Measurements from ENCODE around the gene GNRHR. TPM values are rescaled to one million over a fixed set of nuclear protein-coding genes. Genes with fewer than 3 reads are reported as not detected.

The GNRHR gene
- total and polyA plus RNA-seq, 2 experiments from 2014 or later, result 0.10 TPM; not detected in 1

DNA sequence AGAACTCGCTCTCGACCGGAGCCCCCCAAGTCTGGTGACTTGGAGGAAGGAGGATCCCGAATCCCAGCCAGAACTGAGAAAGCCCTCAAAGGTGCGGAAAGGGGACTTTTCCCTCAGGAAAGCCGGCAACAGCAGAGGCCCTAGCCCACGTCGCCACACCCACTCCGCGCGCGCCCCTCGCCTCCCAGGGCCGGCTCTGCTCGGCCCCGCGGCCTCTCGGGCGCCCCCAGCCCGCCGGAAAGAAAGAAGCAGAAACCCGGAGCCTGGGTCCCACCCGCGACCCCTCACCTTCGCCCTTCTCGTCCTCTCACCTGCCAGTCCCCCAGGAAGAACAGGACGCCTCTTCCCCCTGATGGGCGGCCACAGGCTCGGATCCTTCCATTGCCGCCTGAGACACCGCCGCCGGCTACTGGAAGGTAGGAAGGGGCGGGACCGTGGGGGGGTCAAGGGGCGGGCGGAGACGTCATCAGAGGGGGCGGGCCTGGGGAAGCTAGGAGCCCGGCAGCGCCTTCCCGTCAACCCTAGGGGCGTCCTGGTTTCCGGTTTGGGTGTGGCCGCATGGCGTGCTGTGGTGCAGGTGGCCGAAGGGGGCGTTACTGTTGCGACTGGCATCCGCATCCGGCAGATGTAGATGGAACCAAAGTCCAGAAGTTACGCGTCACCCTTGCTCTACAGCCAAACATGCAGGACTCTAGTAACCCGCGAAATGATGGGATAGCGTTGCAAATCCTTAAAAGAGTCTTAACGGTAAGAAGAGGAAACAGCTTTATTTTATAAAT is 53.3 kb downstream of the GNRHR start, which contains the start of gene UBA6:
TSS of gene UBA6 (minus strand) at position 418 of the 779 bp plus-strand sequence. CDS start at position 382, 36 bp downstream.
- peak; percentile 98 for DNase-seq (ENCODE audit: low spot score)
- H2AFZ ChIP-seq, result peak within 1 kb of the TSS; percentile 75; the same call in 1 of the 2 replicates

More for the DNA sequence above, 53.3 kb downstream of the GNRHR start, which contains the start of gene UBA6:
- Mint-ChIP-seq H3K4me1 (peaks cover 11% of the 10 kb centered on the region), H3K36me3 (ENCODE audit: low read depth) (peaks cover 3% of the 10 kb centered on the region; the same call in 2 of the 3 replicates), H3K27me3 (ENCODE audit: insufficient read depth, low read depth, poor library complexity) (no peaks in the 10 kb centered on the region), H3K4me3 (peak within 1 kb of the TSS; percentile 88), H3K27ac (peak within 1 kb of the TSS; percentile 95), H3K9me3 (no peaks in the 10 kb centered on the region)
- TF ChIP-seq EZH2phosphoT487 (IDR thresholded peaks at IDR 0.05; ENCODE audit: unreplicated experiment) (no peak), STAT1 (IDR thresholded peaks at IDR 0.05; ENCODE audit: unreplicated experiment) (no peak), ZNF331 (CRISPR knock-in tag; IDR thresholded peaks at IDR 0.05; ENCODE audit: low read depth) (no peak), EZH2 (IDR thresholded peaks at IDR 0.05; ENCODE audit: low read depth, unreplicated experiment) (no peak), CREB1 (CRISPR knock-in tag; IDR thresholded peaks at IDR 0.05; ENCODE audit: low read depth) (peak; percentile 83), JUNB (IDR thresholded peaks at IDR 0.05; ENCODE audit: unreplicated experiment) (no peak), POLR2AphosphoS5 (IDR thresholded peaks at IDR 0.05; ENCODE audit: low read depth) (peak; percentile 91), ZNF114 (CRISPR knock-in tag; IDR thresholded peaks at IDR 0.05) (no peak), NANOG (IDR thresholded peaks at IDR 0.05; ENCODE audit: borderline replicate concordance) (no peak)
- TF ChIP-seq, protein P1, sequence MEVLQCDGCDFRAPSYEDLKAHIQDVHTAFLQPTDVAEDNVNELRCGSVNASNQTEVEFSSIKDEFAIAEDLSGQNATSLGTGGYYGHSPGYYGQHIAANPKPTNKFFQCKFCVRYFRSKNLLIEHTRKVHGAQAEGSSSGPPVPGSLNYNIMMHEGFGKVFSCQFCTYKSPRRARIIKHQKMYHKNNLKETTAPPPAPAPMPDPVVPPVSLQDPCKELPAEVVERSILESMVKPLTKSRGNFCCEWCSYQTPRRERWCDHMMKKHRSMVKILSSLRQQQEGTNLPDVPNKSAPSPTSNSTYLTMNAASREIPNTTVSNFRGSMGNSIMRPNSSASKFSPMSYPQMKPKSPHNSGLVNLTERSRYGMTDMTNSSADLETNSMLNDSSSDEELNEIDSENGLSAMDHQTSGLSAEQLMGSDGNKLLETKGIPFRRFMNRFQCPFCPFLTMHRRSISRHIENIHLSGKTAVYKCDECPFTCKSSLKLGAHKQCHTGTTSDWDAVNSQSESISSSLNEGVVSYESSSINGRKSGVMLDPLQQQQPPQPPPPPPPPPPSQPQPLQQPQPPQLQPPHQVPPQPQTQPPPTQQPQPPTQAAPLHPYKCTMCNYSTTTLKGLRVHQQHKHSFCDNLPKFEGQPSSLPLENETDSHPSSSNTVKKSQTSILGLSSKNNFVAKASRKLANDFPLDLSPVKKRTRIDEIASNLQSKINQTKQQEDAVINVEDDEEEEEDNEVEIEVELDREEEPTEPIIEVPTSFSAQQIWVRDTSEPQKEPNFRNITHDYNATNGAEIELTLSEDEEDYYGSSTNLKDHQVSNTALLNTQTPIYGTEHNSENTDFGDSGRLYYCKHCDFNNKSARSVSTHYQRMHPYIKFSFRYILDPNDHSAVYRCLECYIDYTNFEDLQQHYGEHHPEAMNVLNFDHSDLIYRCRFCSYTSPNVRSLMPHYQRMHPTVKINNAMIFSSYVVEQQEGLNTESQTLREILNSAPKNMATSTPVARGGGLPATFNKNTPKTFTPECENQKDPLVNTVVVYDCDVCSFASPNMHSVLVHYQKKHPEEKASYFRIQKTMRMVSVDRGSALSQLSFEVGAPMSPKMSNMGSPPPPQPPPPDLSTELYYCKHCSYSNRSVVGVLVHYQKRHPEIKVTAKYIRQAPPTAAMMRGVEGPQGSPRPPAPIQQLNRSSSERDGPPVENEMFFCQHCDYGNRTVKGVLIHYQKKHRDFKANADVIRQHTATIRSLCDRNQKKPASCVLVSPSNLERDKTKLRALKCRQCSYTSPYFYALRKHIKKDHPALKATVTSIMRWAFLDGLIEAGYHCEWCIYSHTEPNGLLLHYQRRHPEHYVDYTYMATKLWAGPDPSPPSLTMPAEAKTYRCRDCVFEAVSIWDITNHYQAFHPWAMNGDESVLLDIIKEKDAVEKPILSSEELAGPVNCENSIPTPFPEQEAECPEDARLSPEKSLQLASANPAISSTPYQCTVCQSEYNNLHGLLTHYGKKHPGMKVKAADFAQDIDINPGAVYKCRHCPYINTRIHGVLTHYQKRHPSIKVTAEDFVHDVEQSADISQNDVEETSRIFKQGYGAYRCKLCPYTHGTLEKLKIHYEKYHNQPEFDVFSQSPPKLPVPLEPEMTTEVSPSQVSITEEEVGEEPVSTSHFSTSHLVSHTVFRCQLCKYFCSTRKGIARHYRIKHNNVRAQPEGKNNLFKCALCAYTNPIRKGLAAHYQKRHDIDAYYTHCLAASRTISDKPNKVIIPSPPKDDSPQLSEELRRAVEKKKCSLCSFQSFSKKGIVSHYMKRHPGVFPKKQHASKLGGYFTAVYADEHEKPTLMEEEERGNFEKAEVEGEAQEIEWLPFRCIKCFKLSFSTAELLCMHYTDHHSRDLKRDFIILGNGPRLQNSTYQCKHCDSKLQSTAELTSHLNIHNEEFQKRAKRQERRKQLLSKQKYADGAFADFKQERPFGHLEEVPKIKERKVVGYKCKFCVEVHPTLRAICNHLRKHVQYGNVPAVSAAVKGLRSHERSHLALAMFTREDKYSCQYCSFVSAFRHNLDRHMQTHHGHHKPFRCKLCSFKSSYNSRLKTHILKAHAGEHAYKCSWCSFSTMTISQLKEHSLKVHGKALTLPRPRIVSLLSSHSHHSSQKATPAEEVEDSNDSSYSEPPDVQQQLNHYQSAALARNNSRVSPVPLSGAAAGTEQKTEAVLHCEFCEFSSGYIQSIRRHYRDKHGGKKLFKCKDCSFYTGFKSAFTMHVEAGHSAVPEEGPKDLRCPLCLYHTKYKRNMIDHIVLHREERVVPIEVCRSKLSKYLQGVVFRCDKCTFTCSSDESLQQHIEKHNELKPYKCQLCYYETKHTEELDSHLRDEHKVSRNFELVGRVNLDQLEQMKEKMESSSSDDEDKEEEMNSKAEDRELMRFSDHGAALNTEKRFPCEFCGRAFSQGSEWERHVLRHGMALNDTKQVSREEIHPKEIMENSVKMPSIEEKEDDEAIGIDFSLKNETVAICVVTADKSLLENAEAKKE (CRISPR knock-in tag; IDR thresholded peaks at IDR 0.05), result no peak
- TF ChIP-seq, protein P2, sequence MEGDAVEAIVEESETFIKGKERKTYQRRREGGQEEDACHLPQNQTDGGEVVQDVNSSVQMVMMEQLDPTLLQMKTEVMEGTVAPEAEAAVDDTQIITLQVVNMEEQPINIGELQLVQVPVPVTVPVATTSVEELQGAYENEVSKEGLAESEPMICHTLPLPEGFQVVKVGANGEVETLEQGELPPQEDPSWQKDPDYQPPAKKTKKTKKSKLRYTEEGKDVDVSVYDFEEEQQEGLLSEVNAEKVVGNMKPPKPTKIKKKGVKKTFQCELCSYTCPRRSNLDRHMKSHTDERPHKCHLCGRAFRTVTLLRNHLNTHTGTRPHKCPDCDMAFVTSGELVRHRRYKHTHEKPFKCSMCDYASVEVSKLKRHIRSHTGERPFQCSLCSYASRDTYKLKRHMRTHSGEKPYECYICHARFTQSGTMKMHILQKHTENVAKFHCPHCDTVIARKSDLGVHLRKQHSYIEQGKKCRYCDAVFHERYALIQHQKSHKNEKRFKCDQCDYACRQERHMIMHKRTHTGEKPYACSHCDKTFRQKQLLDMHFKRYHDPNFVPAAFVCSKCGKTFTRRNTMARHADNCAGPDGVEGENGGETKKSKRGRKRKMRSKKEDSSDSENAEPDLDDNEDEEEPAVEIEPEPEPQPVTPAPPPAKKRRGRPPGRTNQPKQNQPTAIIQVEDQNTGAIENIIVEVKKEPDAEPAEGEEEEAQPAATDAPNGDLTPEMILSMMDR (conservative IDR thresholded peaks at IDR 0.05; ENCODE audit: low read depth in 2 of 2), result peak; percentile 27 to 42; a peak in 3 of 4 replicates
- TF ChIP-seq, protein P3, sequence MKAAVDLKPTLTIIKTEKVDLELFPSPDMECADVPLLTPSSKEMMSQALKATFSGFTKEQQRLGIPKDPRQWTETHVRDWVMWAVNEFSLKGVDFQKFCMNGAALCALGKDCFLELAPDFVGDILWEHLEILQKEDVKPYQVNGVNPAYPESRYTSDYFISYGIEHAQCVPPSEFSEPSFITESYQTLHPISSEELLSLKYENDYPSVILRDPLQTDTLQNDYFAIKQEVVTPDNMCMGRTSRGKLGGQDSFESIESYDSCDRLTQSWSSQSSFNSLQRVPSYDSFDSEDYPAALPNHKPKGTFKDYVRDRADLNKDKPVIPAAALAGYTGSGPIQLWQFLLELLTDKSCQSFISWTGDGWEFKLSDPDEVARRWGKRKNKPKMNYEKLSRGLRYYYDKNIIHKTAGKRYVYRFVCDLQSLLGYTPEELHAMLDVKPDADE (IDR thresholded peaks at IDR 0.05), result 0 out of 2 replicates have a peak, but pooled peaks have one; percentile 55
- Histone ChIP-seq H3K27me3 (ENCODE audit: insufficient read depth) (no peaks in the 10 kb centered on the region), H4K20me1 (replicated peaks; ENCODE audit: insufficient read depth) (no peaks in the 10 kb centered on the region), H3K4me3 (peak within 1 kb of the TSS; percentile 85), H3K79me2 (replicated peaks; ENCODE audit: insufficient read depth) (peaks cover 85% of the 10 kb centered on the region), H3K4me1 (ENCODE audit: insufficient read depth) (peaks cover 8% of the 10 kb centered on the region), H3K4me2 (peak within 1 kb of the TSS; percentile 92), H3K27ac (ENCODE audit: low read depth) (peak within 1 kb of the TSS; percentile 90), H3K36me3 (ENCODE audit: insufficient read depth) (peaks cover under 1% of the 10 kb centered on the region; the same call in 1 of the 2 replicates), H3K9me2 (ENCODE audit: insufficient read depth) (no peaks in the 10 kb centered on the region), H3F3A (replicated peaks; ENCODE audit: low read depth) (no peaks in the 10 kb centered on the region)
- peak; percentile 96 for ATAC-seq

Data from GM23338 (cell line).